GM21786 (cell line): ENCODE measurements around the gene UTP25.
"Not testable (repeated sequence)": the region's sequence is repeated elsewhere in the genome, so short reads cannot be mapped to it uniquely, and the experiment has no call there.

Experiments used
- ATAC-seq: cut with Tn5 transposase; IDR thresholded peaks from one replicate; pipeline ENCODE4 v1.9.1; 2021; ENCODE audit not compliant: unreplicated experiment

The UTP25 gene

GRCh38 chr1:209827384-209828262 lies at the start of gene UTP25:
Gene UTP25 (plus strand): TSS chr1:209827972. CDS start chr1:209828064, 92 bp downstream.
- peak; percentile 82 for ATAC-seq

GRCh38 chr1:209778102-209778501 lies 49.7 kb upstream of the UTP25 start:
- no peak for ATAC-seq

GRCh38 chr1:209780268-209780667 lies 47.5 kb upstream of the UTP25 start:
- no peak for ATAC-seq

- no peak for ATAC-seq
These were observed 44.4 kb upstream of the UTP25 start for GRCh38 chr1:209783386-209783785.

- ATAC-seq = peak; percentile 99
These were observed 43.3 kb upstream of the UTP25 start, which contains the start of gene C1orf74 for GRCh38 chr1:209784265-209785169. Gene C1orf74 (minus strand): TSS chr1:209784559. CDS start chr1:209783634, 925 bp downstream.

- ATAC-seq = no peak
These were observed 42.2 kb upstream of the UTP25 start for GRCh38 chr1:209785592-209785991.

- ATAC-seq = no peak
These were observed 41.6 kb upstream of the UTP25 start for GRCh38 chr1:209786146-209786545.

GRCh38 chr1:209787551-209787950 lies 40.2 kb upstream of the UTP25 start:
- ATAC-seq = no peak

GRCh38 chr1:209789245-209789644 lies 38.5 kb upstream of the UTP25 start:
- no peak for ATAC-seq

- ATAC-seq = no peak
These were observed 37.2 kb upstream of the UTP25 start for GRCh38 chr1:209790286-209791193.

- no peak for ATAC-seq
These were observed 35.9 kb upstream of the UTP25 start for GRCh38 chr1:209791920-209792319.

GRCh38 chr1:209793711-209794110 lies 34.1 kb upstream of the UTP25 start:
- not testable (repeated sequence) for ATAC-seq

GRCh38 chr1:209797978-209798639 lies 29.7 kb upstream of the UTP25 start:
- ATAC-seq = no peak

- ATAC-seq = no peak
These were observed 26.6 kb upstream of the UTP25 start for GRCh38 chr1:209800984-209801834.

- ATAC-seq = no peak
These were observed 25.5 kb upstream of the UTP25 start for GRCh38 chr1:209802117-209802779.

- no peak for ATAC-seq
These were observed 25.0 kb upstream of the UTP25 start for GRCh38 chr1:209802780-209803152.

GRCh38 chr1:209803568-209803967 lies 24.2 kb upstream of the UTP25 start:
- ATAC-seq = no peak

GRCh38 chr1:209805341-209805781 lies 22.4 kb upstream of the UTP25 start:
- ATAC-seq = no peak
